HG02571 (cell line): ENCODE measurements around the gene RANBP1.
"Not testable (repeated sequence)": the region's sequence is repeated elsewhere in the genome, so short reads cannot be mapped to it uniquely, and the experiment has no call there.

ENCODE experiments used
- ATAC-seq: cut with Tn5 transposase; IDR thresholded peaks from one replicate; pipeline ENCODE4 v1.9.1; 2021; ENCODE audit warnings: mild to moderate bottlenecking, moderate library complexity; ENCODE audit not compliant: unreplicated experiment

RANBP1 gene

DNA sequence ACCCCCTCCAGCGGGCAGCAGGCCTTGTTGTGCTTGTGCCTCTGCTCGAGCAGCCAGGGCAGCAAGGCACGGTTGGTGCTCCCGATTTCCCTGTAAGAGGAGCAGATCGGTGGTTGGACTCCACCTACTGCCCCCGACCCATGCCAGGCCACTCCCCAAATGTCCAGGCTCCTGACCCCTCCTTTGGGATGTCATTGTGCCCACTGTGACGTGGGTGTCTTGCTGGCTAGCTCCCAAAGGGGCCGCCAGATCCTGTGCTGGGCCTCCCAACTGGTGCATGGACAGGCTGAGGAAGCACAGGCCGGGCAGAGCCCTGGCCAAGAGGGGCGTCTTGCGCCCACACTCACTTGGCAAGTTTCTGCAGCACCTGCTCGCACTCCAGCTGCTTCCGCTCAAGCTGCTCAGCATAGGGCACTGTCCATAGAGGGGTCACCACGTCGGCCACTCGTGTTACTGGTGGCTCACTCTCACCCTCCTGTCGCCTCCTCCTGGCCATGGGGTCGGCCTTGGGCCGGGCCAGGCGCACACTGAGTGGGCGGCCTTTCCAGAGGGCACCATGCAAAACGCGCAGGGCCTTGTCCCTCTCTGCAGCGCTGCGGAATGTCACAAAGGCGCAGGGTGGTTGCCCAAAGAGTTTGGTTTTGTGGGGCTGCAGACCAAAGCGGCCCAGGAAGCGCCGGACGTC, at the start of gene RANBP1:
Gene RANBP1, plus strand, starts transcription at position 414 of the 685 bp plus-strand sequence. Its CDS starts 81 bp downstream, at position 495.
- no peak for ATAC-seq

GRCh38 chr22:20066617-20067383, 49.1 kb upstream of the RANBP1 start:
- no peak for ATAC-seq

- not testable (repeated sequence) for ATAC-seq
Measured at GRCh38 chr22:20067384-20067682, 48.6 kb upstream of the RANBP1 start.

DNA sequence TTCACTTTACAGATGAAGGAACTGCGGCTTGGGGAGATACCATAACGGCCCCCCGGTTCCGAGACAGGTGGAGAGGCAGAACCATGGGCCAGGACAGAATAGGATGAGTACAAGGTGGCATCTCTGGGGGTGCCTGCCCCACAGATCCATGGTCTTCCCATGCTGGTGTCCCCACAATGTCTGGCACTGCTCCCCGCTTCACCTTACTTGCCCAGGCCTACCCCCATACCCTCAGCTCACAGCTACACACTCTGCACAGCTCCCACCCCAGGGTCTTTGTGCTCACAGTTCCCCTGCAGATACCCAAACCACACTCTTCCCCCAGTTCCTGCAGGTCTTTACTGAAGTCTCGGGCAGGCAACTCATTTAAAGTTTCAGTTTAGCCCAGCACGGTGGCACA, 47.3 kb upstream of the RANBP1 start:
- no peak for ATAC-seq

DNA sequence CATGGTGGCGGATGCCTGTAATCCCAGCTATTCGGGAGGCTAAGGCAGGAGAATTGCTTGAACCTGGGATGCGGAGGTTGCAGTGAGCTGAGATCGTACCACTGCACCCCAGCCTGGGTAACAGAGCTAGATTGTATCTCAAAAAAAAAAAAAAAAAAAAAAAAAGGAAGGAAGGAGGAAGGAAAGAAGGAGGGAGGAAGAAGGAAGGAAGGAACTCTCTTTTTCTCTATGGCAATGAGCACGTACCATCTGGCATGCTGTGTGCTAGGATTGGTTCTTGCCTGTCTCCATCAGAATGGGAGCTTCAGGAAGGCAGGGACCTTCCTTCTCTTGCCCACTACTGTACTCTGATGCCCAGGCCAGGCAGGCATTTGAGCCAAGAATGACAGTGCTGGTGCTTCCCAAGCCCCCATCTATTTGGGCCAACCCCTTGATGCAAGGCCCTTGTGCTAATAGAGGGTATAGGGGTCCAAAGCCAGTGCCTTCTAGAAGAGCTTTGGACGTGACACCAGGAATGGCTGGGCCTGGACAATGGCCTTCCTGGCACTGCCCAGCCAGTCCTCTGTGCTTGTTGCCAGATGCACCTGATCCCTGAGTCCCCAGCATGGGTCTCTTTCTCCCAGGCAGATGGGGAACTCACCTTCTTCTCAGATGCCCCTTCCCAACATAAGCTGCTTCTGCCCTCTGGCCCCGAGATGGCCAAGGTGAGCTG, 46.4 kb upstream of the RANBP1 start:
- ATAC-seq: no peak

DNA sequence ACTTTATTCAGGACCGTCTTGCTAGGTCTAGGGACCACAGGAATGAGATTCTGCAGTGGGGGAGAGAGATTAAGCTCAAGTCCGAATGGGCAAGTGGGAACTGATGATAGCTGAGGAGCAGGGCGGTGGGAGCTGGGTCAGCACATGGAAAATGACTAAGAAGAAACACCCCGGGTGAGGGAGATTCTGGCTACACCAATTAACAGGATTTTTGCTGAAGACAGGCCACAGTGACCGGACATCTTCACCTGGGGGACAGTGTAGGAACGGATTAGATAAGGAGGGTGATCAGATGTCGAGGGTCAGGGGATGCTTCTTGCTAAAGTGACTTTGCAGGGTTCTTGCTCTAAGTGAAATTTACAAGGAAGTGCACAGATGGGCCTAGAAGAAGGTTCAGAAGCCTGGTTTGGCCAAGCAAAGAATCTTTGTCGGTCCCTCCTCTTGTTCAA, 44.4 kb upstream of the RANBP1 start:
- ATAC-seq: no peak

GRCh38 chr22:20076627-20077172, 39.2 kb upstream of the RANBP1 start:
- ATAC-seq: no peak

DNA sequence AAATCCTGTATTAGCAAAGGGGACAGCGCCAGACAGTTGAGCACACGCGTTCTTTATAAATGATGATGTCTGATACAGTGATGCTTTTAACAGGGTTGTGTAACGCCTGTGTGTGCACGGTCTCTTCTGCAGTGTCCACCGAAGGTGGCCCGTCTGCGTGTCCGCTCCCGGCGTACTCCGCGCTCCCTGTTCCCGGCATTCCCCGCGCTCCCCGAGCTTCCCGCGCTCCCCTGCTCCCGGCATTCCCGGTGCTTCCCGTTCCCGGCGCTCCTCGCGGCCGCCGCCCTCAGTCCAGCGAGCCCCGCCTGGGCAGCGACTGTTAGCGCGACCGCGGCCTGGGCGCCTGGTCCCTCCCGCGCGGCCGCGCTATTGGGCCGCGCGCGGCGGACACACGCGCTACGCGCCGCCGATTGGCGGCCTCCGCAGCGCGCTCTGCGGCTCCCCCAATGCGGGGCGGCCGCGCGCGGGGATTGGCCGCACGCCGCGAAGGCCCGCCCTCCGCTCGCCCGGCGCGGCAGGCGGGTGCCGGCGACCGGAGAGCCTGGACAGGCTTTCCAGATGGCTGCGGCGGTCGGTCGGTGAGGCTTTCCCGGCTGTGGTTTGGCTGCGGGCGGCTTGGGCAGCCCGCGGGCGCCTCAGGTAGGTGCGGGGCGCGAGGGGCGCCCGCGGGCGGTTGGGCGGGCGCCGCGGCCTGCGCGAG, 36.0 kb upstream of the RANBP1 start, which contains the start of gene DGCR8:
Gene DGCR8, plus strand, starts transcription at position 497 of the 700 bp plus-strand sequence. CDS start 5,723 bp downstream, outside the sequence.
- ATAC-seq: peak; percentile 72

- ATAC-seq: peak; percentile 48
Measured at GRCh38 chr22:20080445-20080775, 35.5 kb upstream of the RANBP1 start.

DNA sequence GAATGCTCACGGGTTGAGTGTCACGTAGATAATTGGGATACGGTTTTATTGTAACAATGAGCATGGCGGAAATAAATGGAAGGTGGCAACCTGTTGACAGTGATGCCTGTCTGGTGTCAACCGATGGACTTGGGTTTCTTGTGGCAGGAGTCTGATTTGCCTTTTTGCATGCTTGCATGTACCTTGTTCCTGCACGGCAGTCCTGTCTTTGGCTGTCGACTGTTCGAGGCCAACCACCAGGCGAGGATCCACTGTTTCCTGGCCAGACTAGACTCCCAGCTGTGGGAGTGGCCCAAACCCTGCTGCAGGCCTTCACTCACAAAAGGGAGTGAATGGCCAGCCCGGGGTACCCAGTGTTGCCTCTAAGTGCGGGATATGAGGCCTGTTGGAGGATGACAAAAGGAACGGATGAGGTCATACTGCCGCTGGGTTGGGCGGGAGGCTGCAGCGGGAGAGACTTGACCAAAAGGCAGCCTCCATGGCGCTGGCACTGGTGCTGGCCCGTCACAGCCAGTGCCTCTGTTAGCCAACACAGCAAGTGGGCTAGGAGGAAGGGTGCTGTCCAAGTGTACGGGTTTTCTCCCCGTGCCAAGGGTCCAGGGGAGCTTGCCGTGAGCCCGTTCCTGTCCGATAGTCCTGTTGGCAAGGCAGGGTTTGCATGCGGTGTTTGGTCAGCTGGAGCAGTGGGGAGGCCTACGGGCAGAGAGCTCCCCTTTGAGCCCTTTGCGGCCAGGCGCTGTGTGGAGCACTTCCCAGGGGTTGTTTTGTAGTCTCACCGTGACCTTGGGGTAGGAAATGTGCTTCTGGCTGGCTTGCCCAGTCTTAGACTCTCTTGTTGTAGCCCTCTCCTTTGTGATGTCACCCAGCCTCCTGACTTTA, 34.9 kb upstream of the RANBP1 start:
- ATAC-seq: no peak

GRCh38 chr22:20083157-20083890, 32.6 kb upstream of the RANBP1 start:
- ATAC-seq: no peak

DNA sequence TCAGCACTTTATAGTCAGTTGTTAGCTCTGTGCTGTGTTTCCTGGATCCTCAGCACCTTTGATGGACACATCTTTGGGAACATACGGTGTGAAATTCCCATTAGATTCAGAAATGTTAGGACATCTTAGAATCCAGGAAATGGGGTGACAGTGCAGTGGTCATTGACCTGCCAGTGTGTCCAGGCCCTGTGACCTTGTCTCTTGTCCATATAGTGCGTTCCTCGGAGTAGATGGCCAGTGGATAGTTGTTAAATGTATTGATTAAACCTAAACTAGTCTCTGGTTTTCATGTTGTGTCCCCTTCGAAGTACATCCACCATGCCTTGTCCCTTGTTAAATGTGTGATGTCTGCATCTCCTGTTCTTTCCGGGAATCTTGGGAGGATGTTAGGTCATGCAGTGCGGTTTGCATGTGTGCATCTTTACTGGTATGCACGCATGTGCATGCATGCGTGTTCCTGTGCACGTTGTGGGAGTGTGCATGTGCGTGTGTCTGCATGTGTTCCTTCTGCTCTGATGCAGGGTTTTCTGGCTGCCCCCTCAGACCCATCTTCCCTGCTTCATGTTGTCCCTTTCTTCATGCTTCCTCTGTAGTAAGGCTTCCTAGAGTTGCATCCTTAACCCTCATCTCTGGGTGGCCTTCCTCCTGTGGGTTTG, 31.9 kb upstream of the RANBP1 start:
- ATAC-seq: no peak

DNA sequence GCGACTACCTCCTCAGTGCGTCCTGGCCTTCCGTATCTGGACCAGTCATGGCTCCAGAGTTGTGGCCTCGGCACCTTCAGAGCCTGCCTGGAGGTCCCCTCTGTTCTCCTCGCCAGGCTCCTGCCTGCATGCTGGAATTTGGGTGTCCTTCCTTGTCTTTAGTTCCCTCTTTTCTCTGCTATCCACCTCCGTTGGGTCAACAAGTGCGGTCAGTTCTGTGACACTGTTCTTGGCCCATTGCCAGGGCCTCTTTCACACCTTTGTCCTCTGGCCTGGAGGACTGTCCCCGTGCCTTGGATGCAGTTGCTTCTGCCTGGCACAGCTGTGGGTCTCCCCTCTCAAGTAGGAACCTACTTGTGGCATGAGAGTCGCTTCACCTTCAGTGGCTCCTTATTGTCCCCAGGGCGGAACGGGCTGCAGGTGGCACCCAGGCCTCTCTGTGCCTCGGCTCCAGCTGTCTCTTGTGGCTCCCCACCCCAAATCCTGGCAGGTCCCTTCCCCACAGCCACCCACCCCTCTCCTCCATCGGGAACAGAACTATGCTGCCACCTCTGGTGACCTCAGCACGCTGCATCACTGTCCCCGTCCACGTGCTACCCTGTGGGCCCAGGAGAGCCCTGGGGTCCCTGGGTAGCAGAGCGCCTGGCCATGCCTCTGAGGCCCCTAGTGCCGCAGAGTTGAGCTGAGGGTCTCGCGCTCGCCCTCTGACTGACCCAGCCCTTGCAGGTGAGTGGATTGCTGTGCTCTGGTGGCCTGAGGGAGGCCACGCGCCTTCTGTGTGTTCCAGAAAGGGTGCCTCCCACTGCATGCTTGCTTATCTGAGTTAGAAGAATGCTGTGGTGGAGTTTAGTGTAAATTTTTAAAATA, 31.1 kb upstream of the RANBP1 start:
- no peak for ATAC-seq

DNA sequence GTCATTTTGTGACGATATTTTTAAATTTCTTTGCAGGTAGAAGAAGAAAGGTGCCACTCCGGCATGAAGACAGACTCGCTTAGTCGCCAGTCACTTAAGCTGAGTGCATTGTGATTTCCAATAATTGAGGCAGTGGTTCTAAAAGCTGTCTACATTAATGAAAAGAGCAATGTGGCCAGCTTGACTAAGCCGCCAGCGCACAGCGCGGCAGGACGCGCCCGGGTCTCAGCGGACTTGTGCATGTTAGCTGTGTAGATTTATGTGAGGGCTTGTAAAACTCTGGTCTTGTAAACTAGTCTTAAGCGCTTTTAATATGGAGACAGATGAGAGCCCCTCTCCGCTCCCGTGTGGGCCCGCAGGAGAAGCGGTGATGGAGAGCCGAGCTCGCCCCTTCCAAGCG, 30.3 kb upstream of the RANBP1 start:
- ATAC-seq: no peak

- no peak for ATAC-seq
Measured at GRCh38 chr22:20086101-20086599, 29.8 kb upstream of the RANBP1 start.

DNA sequence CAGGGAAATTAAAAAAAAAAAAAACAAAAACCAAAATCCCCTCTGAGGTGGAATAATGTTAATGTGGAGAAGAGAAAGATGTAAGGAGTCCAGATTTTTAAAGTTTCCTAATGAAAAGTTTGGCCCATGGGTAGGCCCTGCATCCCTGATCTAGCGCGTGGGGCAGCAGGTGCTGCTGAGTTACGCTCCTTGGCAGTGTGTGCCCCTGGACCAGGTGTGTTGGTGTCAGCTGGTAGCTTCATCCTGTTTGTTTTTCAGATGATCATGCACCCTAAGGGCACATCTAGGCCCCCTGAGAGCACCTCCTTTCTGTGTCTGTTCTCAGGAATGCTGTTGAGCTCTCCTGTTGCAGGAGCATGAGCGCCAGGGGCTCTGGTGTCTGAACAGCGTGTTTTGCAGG, 29.1 kb upstream of the RANBP1 start:
- no peak for ATAC-seq
